ENCODE results near the gene TGFBR1.

DNA sequence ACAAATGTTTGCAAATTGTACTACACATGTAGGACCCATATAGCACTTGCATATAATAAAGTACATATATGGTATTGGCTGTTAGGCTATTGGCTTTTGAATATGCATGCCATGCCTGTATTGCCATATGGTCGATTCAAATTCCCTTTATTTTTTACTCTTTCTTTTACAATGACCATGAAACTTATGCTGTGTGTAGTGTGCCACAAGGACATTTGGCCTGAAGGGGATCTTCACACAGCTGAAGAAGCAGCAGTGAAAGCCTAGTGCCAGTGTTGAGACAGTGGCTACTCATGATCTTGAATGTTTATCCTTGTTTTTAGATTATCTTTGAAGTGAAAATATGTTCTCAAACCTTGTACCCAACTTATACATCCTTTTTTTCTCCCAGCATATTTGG, 20.5 kb downstream of the TGFBR1 start:
- TF ChIP-seq, protein P1, sequence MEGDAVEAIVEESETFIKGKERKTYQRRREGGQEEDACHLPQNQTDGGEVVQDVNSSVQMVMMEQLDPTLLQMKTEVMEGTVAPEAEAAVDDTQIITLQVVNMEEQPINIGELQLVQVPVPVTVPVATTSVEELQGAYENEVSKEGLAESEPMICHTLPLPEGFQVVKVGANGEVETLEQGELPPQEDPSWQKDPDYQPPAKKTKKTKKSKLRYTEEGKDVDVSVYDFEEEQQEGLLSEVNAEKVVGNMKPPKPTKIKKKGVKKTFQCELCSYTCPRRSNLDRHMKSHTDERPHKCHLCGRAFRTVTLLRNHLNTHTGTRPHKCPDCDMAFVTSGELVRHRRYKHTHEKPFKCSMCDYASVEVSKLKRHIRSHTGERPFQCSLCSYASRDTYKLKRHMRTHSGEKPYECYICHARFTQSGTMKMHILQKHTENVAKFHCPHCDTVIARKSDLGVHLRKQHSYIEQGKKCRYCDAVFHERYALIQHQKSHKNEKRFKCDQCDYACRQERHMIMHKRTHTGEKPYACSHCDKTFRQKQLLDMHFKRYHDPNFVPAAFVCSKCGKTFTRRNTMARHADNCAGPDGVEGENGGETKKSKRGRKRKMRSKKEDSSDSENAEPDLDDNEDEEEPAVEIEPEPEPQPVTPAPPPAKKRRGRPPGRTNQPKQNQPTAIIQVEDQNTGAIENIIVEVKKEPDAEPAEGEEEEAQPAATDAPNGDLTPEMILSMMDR (IDR thresholded peaks at IDR 0.05; ENCODE audit: low read depth, low read length, poor library complexity, severe bottlenecking) = no peak
- TF ChIP-seq EZH2phosphoT487 (IDR thresholded peaks at IDR 0.05; ENCODE audit: borderline replicate concordance, low read length) = no peak

Measured in DOHH2 (cell line).